ENCODE data around the gene CCDC149. TPM values are rescaled to one million over a fixed set of nuclear protein-coding genes. Genes with fewer than 3 reads are reported as not detected.

CCDC149 gene
- total RNA-seq, 1 experiment from 2014 or later, result 9.8 TPM

GRCh38 chr4:24801136-24801855 lies 111.5 kb downstream of the CCDC149 start:
- H2AFZ ChIP-seq, result no peak overlapping the region
- CTCF ChIA-PET, result no interaction called here
- H3K36me3 ChIP-seq (ENCODE audit: low read depth), result no peaks in the 10 kb centered on the region
- BruUV-seq (replicated peaks), result no TSS peak
- no peaks in the 10 kb centered on the region for H3K4me1 ChIP-seq (replicated peaks; ENCODE audit: insufficient read depth)
- intact Hi-C loops (cut with micrococcal nuclease; ENCODE audit: unreplicated experiment), result no loop called here
- H3K79me2 ChIP-seq (ENCODE audit: low read depth), result no peaks in the 10 kb centered on the region
- no peak for DNase-seq
- H3K4me3 ChIP-seq, result no peak overlapping the region
- no peaks in the 10 kb centered on the region for H4K20me1 ChIP-seq (ENCODE audit: insufficient read depth)
- H3K9me3 ChIP-seq (ENCODE audit: insufficient read depth, low read depth), result no peaks in the 10 kb centered on the region
- no peaks in the 10 kb centered on the region for H3K27me3 ChIP-seq (ENCODE audit: insufficient read depth, low read depth)
- no peaks in the 10 kb centered on the region for H3K9me2 ChIP-seq (ENCODE audit: insufficient read depth)
- no peaks in the 10 kb centered on the region for H3F3A ChIP-seq (ENCODE audit: insufficient read depth, low read depth)
- POLR2A ChIA-PET (ENCODE audit: unreplicated experiment), result no interaction called here
- no peak overlapping the region for H3K4me2 ChIP-seq
- no peak overlapping the region for H3K27ac ChIP-seq
- TF ChIP-seq EZH2 (IDR thresholded peaks at IDR 0.05; ENCODE audit: low read depth) (no peak), CTCF (conservative IDR thresholded peaks at IDR 0.05) (no peak)

GRCh38 chr4:24800325-24800895 lies 112.4 kb downstream of the CCDC149 start:
- Histone ChIP-seq H3K79me2 (ENCODE audit: low read depth) (no peaks in the 10 kb centered on the region), H3K36me3 (ENCODE audit: low read depth) (no peaks in the 10 kb centered on the region), H2AFZ (no peak overlapping the region), H3K9me2 (ENCODE audit: insufficient read depth) (no peaks in the 10 kb centered on the region), H3K4me3 (no peak overlapping the region), H3K27me3 (ENCODE audit: insufficient read depth, low read depth) (no peaks in the 10 kb centered on the region), H3K9me3 (ENCODE audit: insufficient read depth, low read depth) (no peaks in the 10 kb centered on the region), H4K20me1 (ENCODE audit: insufficient read depth) (no peaks in the 10 kb centered on the region), H3K4me2 (no peak overlapping the region), H3F3A (ENCODE audit: insufficient read depth, low read depth) (no peaks in the 10 kb centered on the region), H3K27ac (no peak overlapping the region), H3K4me1 (replicated peaks; ENCODE audit: insufficient read depth) (no peaks in the 10 kb centered on the region)
- ChIA-PET CTCF (no interaction called here), POLR2A (ENCODE audit: unreplicated experiment) (no interaction called here)
- TF ChIP-seq EZH2 (IDR thresholded peaks at IDR 0.05; ENCODE audit: low read depth) (no peak), CTCF (conservative IDR thresholded peaks at IDR 0.05) (no peak)
- no peak for DNase-seq
- intact Hi-C loops (cut with micrococcal nuclease; ENCODE audit: unreplicated experiment), result no loop called here
- BruUV-seq (replicated peaks), result no TSS peak

GRCh38 chr4:24799544-24800324 lies 113.1 kb downstream of the CCDC149 start:
- no peaks in the 10 kb centered on the region for H3K27me3 ChIP-seq (ENCODE audit: insufficient read depth, low read depth)
- BruUV-seq (replicated peaks), result no TSS peak
- no peak overlapping the region for H3K4me3 ChIP-seq
- no peaks in the 10 kb centered on the region for H3K36me3 ChIP-seq (ENCODE audit: low read depth)
- H3K9me3 ChIP-seq (ENCODE audit: insufficient read depth, low read depth), result no peaks in the 10 kb centered on the region
- ChIA-PET POLR2A (ENCODE audit: unreplicated experiment) (no interaction called here), CTCF (no interaction called here)
- no peak overlapping the region for H3K27ac ChIP-seq
- no peak overlapping the region for H2AFZ ChIP-seq
- H3K4me1 ChIP-seq (replicated peaks; ENCODE audit: insufficient read depth), result peaks cover 4% of the 10 kb centered on the region
- DNase-seq, result no peak
- no peaks in the 10 kb centered on the region for H3K79me2 ChIP-seq (ENCODE audit: low read depth)
- H3K4me2 ChIP-seq, result no peak overlapping the region
- intact Hi-C loops (cut with micrococcal nuclease; ENCODE audit: unreplicated experiment), result loop anchor here (5.0 to 10.0 kb wide), 3 partner anchors 115 to 325 kb away; partner anchors contain the start of genes CCDC149 and DHX15
- no peaks in the 10 kb centered on the region for H3K9me2 ChIP-seq (ENCODE audit: insufficient read depth)
- TF ChIP-seq EZH2 (IDR thresholded peaks at IDR 0.05; ENCODE audit: low read depth), result no peak
- no peak for TF ChIP-seq CTCF (conservative IDR thresholded peaks at IDR 0.05)
- H4K20me1 ChIP-seq (ENCODE audit: insufficient read depth), result no peaks in the 10 kb centered on the region
- no peaks in the 10 kb centered on the region; the same call in 1 of the 2 replicates for H3F3A ChIP-seq (ENCODE audit: insufficient read depth, low read depth)

Measured in PC-9 (cell line).